Neural crest cell (in vitro differentiated cells): ENCODE results near the gene PTPN14. TPM values are rescaled to one million over a fixed set of nuclear protein-coding genes. Genes with fewer than 3 reads are reported as not detected.

Experiments
- DNase-seq: peaks from one replicate; pipeline ENCODE4 v3.0.0; 2021; ENCODE audit warnings: low read depth, mixed read lengths, low spot score
- H3K27ac Mint-ChIP-seq: one replicate; pipeline ENCODE4 v1.8.0; 2021; ENCODE audit warnings: mild to moderate bottlenecking, mixed read lengths; ENCODE audit not compliant: unreplicated experiment
- H3K27me3 Mint-ChIP-seq: 2 replicates; pipeline ENCODE4 v1.8.0; 2021; ENCODE audit warnings: low read depth, mild to moderate bottlenecking, mixed read lengths
- H3K36me3 Mint-ChIP-seq: 2 replicates; pipeline ENCODE4 v1.8.0; 2021; ENCODE audit warnings: low read depth, mild to moderate bottlenecking, mixed read lengths
- H3K4me1 Mint-ChIP-seq: 2 replicates; pipeline ENCODE4 v1.8.0; 2021; ENCODE audit warnings: mixed read lengths
- H3K4me3 Mint-ChIP-seq: one replicate; pipeline ENCODE4 v1.8.0; 2021; ENCODE audit warnings: mild to moderate bottlenecking, mixed read lengths
- H3K9me3 Mint-ChIP-seq: 2 replicates; pipeline ENCODE4 v1.8.0; 2021; ENCODE audit warnings: mixed read lengths
- CTCF ChIP-seq: fragments of 200-600 bp; sonication (generic); conservative IDR thresholded peaks from 2 replicates; pipeline ENCODE4 v1.5.0; 2021; ENCODE audit warnings: antibody characterized with exemption, mild to moderate bottlenecking
- total RNA-seq: library from RNA; stranded (reverse); gene quantifications from 2 replicates; pipeline ENCODE4 v1.2.1, GENCODE V29; 2021

PTPN14 gene
- total RNA-seq, 1 donor from 2014 or later: 21.4 TPM

- DNase-seq: no peak
- Mint-ChIP-seq H3K4me3 (no peak overlapping the region), H3K27me3 (no peaks in the 10 kb centered on the region), H3K4me1 (no peaks in the 10 kb centered on the region), H3K36me3 (peaks cover 19% of the 10 kb centered on the region), H3K27ac (no peak overlapping the region), H3K9me3 (no peaks in the 10 kb centered on the region)
- no peak for TF ChIP-seq CTCF
Measured at GRCh38 chr1:214380986-214381695, 170.3 kb downstream of the PTPN14 start.

DNA sequence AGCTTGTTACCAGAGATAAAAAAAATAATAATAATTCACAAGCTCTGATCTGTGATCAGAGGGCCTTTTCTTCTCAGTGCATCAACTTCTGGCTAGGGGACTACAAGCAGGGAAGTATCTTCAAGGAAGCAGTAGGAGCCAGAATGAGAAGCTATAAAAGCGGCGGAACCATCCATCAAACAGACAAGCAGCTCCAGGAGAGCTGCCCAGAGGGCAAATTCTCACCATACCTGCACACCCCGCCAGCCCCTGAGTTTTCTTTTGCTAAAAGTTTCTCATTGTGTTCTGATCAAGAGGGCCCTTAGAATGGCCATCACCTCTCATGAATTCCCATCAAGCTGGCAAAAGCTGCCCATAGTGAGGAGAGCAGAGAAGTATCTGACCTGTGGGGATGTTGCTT, 171.0 kb downstream of the PTPN14 start:
- H3K4me1 Mint-ChIP-seq: no peaks in the 10 kb centered on the region
- no peak for DNase-seq
- no peak overlapping the region for H3K27ac Mint-ChIP-seq
- H3K27me3 Mint-ChIP-seq: no peaks in the 10 kb centered on the region
- H3K9me3 Mint-ChIP-seq: no peaks in the 10 kb centered on the region
- peaks cover 19% of the 10 kb centered on the region for H3K36me3 Mint-ChIP-seq
- no peak for TF ChIP-seq CTCF
- H3K4me3 Mint-ChIP-seq: no peak overlapping the region

DNA sequence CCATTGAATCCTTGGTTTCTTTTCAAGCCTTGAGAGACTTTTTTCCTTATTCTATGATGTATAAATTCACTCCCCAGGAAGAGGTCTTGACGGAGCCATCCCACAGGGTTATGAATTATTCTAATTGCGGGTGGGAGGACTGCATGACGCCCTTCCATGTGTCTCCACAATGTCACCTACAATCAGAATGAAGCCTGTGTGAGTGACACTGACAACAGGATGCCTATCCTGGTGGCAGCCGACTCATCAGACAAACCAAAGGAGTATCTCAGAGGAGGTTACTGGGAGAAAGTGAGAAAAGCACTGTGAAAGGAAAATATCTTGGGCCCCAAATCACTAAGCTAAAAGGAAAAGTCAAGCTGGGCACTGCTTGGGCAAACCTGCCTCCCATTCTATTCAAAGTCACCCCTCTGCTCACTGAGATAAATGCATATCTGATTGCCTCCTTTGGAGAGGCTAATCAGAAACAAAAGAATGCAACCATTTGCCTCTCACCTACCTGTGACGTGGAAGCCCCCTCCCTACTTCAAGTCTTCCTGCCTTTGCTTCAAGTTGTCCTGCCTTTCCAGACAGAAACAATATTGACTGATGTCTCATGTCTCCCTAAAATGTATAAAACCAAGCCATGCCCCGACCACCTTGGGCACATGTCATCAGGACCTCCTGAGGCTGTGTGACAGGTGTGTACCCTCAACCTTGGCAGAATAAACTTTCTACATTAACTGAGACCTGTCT, 172.0 kb downstream of the PTPN14 start:
- Mint-ChIP-seq H3K36me3 (peaks cover 15% of the 10 kb centered on the region), H3K27me3 (no peaks in the 10 kb centered on the region), H3K4me1 (no peaks in the 10 kb centered on the region), H3K4me3 (no peak overlapping the region), H3K9me3 (no peaks in the 10 kb centered on the region), H3K27ac (no peak overlapping the region)
- DNase-seq: no peak
- TF ChIP-seq CTCF: no peak

DNA sequence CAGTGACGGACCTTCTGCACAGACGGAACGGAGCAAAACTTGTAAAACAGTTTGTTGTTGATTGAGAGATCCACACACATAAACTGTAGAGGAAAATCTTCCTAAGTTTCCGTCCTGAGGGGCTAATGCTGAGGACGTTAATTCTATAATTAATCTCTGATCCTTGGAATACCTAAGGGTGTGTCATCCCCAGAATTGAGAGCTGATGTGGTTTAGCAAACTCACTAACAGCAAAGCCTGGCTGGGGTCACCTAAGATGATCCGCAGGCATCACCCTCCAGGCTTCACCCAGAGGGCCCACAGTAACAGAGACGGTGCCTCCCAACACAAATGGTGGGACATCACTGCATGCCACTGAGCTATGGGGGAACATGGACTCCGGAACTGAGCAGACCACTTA, 172.9 kb downstream of the PTPN14 start:
- Mint-ChIP-seq H3K4me3 (no peak overlapping the region), H3K9me3 (no peaks in the 10 kb centered on the region), H3K4me1 (no peaks in the 10 kb centered on the region), H3K27me3 (no peaks in the 10 kb centered on the region), H3K27ac (no peak overlapping the region), H3K36me3 (peaks cover 12% of the 10 kb centered on the region)
- no peak for DNase-seq
- no peak for TF ChIP-seq CTCF

DNA sequence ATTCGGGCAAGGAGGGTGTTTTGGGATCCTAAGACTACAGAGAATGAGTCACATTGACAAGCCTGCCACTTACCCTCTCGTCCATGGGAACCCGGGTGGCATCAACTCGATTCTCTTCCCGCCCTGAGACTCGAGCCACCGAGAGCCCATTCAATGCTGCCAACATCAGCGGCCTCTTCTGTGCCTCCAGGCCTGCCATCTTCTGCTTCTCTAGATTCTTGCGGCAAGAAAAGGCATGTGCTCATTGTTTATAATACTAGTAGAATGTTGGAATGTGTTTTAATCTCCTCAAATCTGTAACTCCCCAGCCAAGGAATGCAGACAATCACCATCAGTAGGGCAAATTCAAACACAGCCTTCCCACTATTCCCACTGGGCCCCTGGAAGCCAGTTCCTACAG, 173.5 kb downstream of the PTPN14 start:
- H3K9me3 Mint-ChIP-seq: no peaks in the 10 kb centered on the region
- no peak overlapping the region for H3K4me3 Mint-ChIP-seq
- no peak for TF ChIP-seq CTCF

More for the DNA sequence above, 173.5 kb downstream of the PTPN14 start:
- DNase-seq: no peak
- Mint-ChIP-seq H3K4me1 (no peaks in the 10 kb centered on the region), H3K27ac (no peak overlapping the region), H3K36me3 (peaks cover 8% of the 10 kb centered on the region), H3K27me3 (no peaks in the 10 kb centered on the region)
